Omental fat pad (tissue), 4 donors: ENCODE measurements around the gene POLR1D. TPM values are rescaled to one million over a fixed set of nuclear protein-coding genes. Genes with fewer than 3 reads are reported as not detected.

Experiments
- ATAC-seq: fragments of 150-250 bp; one replicate; pipeline ENCODE4 v1.9.1; 2016; ENCODE audit warnings: mild to moderate bottlenecking, moderate library complexity; ENCODE audit not compliant: low FRiP score
- DNase-seq: peaks from one replicate; pipeline ENCODE4 v3.0.0-alpha.2; 2019; ENCODE audit warnings: low spot score
- total RNA-seq, 4 donors: library from RNA; depleted of rRNA; stranded (reverse); fragments of >200 nt; gene quantifications; one replicate each; pipeline ENCODE4 v1.1.0, GENCODE V29; 2016
- TF ChIP-seq, protein P1 (sequence below), 3 donors: fragments of 450-650 bp; IDR thresholded peaks; one replicate each; pipeline ENCODE4 v1.5.1; 2016 to 2017; ENCODE audit warnings: antibody characterized with exemption in 3 of 3, mild to moderate bottlenecking in 3 of 3, moderate library complexity in 2 of 3

Gene POLR1D
- total RNA-seq, 4 donors from 2014 or later: 69.0 to 110 (median 75.5) TPM

DNA sequence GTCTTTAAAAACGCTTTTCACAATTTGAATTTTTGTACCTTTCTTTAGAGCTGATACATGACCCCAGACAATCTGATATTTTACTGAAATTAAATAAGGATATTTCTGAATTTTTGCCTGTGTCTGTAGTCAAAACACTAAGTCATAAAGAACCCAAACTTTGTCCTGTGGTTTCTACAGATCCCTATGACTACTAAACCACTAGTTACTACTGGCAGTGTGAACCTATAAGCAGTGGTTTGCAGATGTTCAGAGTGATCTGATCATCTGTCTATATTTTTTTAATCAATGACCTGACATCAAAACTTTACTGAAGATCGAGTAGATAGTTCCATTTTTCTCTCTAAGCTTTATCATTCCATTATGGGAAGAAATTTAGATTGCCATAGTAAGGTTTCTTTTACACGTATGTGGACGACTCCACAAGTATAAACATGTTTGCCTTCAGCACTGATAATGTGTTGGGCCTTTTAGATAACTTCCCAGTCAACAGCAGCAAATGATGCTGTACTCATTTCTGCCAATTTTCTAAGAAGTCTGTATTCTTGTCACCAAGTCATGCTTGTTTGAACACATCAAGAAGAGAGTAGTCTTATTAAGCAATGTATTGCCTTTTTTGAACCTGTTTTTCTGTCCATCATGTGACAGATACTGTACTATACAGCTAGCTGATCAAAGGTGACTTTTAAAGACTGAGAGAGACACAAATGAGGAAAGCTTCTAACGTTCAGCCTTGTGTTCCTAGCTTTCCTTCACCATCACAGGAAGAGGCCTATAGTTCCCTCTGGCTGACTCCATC, 21.8 kb downstream of the POLR1D start:
- TF ChIP-seq, protein P1, sequence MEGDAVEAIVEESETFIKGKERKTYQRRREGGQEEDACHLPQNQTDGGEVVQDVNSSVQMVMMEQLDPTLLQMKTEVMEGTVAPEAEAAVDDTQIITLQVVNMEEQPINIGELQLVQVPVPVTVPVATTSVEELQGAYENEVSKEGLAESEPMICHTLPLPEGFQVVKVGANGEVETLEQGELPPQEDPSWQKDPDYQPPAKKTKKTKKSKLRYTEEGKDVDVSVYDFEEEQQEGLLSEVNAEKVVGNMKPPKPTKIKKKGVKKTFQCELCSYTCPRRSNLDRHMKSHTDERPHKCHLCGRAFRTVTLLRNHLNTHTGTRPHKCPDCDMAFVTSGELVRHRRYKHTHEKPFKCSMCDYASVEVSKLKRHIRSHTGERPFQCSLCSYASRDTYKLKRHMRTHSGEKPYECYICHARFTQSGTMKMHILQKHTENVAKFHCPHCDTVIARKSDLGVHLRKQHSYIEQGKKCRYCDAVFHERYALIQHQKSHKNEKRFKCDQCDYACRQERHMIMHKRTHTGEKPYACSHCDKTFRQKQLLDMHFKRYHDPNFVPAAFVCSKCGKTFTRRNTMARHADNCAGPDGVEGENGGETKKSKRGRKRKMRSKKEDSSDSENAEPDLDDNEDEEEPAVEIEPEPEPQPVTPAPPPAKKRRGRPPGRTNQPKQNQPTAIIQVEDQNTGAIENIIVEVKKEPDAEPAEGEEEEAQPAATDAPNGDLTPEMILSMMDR (IDR thresholded peaks at IDR 0.05): no peak
- ATAC-seq (no peak), DNase-seq (no peak)

DNA sequence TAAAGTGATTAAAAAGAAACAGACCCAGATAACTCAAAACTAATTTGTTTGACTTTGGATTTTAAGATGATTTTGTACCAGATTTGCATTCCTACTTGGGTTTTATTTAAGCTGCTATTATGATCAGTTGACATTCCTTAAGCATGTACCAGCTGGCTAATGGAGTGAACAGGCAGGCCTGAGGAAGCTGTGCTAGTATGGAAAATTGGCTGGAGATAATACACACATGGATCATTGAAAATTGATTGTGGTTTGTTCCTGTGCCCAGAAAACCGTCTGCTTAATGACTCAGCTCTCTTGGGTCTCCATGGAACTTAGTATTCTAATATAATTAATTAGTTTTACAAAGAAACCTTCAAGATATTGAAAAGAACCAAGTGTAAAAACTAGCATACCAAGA, 22.6 kb downstream of the POLR1D start:
- DNase-seq (no peak), ATAC-seq (no peak)
- TF ChIP-seq, protein P1 (IDR thresholded peaks at IDR 0.05): no peak

DNA sequence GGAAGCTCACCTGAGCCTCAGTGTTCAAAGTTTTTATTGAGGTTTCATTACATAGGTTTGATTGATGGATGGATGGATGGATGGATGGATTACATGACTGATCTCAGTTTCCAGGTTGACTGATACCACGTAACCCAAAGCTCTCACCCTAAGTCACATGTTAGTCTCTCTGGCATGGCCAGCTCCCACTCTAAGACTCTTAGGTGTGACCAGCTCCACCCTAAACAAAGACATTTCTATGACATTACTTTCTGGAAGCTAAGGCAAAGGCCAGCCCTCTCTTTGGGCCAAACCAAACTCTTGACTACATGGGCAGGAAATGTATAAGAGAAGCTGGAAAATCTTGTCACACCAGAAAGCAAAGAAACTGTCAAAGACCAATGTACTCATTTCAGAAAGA, 28.6 kb downstream of the POLR1D start:
- TF ChIP-seq, protein P1 (IDR thresholded peaks at IDR 0.05): no peak
- DNase-seq (no peak), ATAC-seq (no peak)

DNA sequence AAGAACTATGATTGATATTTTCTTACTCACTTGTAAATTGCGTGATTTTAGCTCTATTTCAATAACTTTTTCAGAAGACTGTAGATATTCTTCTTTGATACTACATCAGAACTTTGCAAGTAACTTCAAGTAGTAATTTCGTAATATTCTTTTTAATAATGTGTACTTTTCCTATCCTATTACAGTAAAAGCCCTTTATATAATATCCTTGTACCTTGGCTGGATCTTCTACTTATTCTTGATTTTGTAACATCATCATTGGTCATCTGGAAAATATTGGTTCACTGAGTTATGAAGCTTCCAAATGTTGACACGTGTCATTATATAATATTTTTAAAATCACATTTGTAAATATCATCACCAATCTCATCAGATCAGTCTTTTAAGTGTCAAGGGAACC, 32.4 kb downstream of the POLR1D start:
- ATAC-seq (no peak), DNase-seq (no peak)
- TF ChIP-seq, protein P1 (IDR thresholded peaks at IDR 0.05): no peak

DNA sequence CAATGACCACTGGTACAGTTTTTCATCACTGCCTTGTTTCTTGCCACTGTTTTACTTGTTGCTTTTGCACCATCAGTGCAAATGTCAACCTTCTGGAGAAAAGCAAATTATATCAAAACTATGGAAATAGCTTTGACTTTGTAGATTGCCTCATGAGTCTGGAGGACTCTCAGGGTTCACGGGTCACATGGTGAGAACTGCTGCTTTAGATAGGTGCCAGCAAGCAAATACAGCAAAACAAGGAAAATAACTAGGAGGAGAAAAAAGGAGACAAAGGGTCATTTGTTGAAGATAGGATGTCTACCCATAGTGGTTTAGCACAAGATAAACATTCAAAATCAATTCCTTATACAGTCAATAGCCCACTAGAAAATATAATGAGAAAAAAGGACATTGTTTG, 33.1 kb downstream of the POLR1D start:
- DNase-seq (no peak), ATAC-seq (no peak)
- TF ChIP-seq, protein P1 (IDR thresholded peaks at IDR 0.05): no peak

DNA sequence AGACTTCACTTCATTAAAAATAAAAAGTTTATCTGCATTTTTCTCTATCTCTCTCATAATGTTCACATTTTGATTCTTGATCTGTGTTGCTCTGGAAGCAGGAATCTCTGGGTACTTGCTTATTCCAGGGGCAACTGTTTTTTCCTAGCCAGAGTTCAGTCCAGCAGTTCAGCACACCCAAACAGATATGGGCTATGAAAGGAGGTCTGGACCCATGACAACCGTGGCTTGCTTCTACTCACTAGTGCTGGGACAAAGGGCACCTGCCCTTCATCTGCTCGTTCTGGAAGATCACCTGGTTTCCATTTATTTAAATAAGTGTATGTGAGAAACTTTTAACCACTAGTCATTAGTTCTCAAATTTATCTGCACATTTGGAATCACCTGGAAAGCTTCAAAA, 36.0 kb downstream of the POLR1D start:
- ATAC-seq (no peak), DNase-seq (no peak)
- TF ChIP-seq, protein P1 (IDR thresholded peaks at IDR 0.05): no peak

DNA sequence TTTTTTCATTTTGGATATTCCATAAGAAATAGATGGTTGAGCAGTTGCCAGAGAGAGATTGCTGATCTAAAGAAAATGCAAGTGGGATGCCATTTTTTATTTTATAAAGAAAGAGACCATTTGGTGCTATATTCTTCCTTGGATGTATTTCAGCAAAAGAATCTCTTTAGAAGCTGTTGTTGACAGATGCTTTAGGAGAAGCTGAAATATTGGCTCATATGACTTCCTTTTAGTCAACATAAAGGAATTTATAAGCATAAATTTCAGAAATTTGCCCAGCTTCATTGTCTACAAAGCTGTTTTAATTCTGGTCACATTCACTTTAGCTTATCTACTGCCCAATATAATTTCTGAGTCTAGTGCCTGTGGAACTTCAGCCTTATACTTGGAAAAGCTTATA, 36.9 kb downstream of the POLR1D start:
- DNase-seq (no peak), ATAC-seq (no peak)
- TF ChIP-seq, protein P1 (IDR thresholded peaks at IDR 0.05): no peak
